Measurements from ENCODE around the gene SLC19A1.

Gene SLC19A1

GRCh38 chr21:45461806-45462341, 80.4 kb downstream of the SLC19A1 start:
- DNase-seq: no peak

- no peak for DNase-seq
Measured at GRCh38 chr21:45461369-45461750, 80.9 kb downstream of the SLC19A1 start.

- no peak for DNase-seq
Measured at GRCh38 chr21:45460611-45461368, 81.5 kb downstream of the SLC19A1 start.

- no peak for DNase-seq
Measured at GRCh38 chr21:45460011-45460565, 82.2 kb downstream of the SLC19A1 start.

GRCh38 chr21:45459171-45460010, 82.8 kb downstream of the SLC19A1 start:
- DNase-seq: no peak

GRCh38 chr21:45458281-45459170, 83.7 kb downstream of the SLC19A1 start:
- no peak for DNase-seq

GRCh38 chr21:45457832-45458172, 84.4 kb downstream of the SLC19A1 start:
- DNase-seq: no peak

- no peak for DNase-seq
Measured at GRCh38 chr21:45457161-45457831, 84.9 kb downstream of the SLC19A1 start.

GRCh38 chr21:45456584-45457160, 85.6 kb downstream of the SLC19A1 start:
- DNase-seq: no peak

GRCh38 chr21:45455674-45456583, 86.3 kb downstream of the SLC19A1 start:
- no peak for DNase-seq

- no peak for DNase-seq
Measured at GRCh38 chr21:45454926-45455673, 87.1 kb downstream of the SLC19A1 start.

- no peak for DNase-seq
Measured at GRCh38 chr21:45454060-45454925, 87.9 kb downstream of the SLC19A1 start.

- DNase-seq: no peak
Measured at GRCh38 chr21:45453308-45453950, 88.8 kb downstream of the SLC19A1 start.

GRCh38 chr21:45452696-45453307, 89.4 kb downstream of the SLC19A1 start:
- no peak for DNase-seq

- DNase-seq: no peak
Measured at GRCh38 chr21:45451771-45452182, 90.5 kb downstream of the SLC19A1 start.

GRCh38 chr21:45451091-45451740, 91.0 kb downstream of the SLC19A1 start:
- no peak for DNase-seq

- DNase-seq: no peak
Measured at GRCh38 chr21:45450423-45451090, 91.7 kb downstream of the SLC19A1 start.

All from stimulated activated CD4-positive, alpha-beta T cell treated with anti-CD3 and anti-CD28 coated beads, Interleukin-2, amount 100 ng/mL, for 48 hours (primary cell).